MCF 10A (cell line): ENCODE data around the gene THOC3. TPM values are rescaled to one million over a fixed set of nuclear protein-coding genes. Genes with fewer than 3 reads are reported as not detected.
A peak's percentile ranks its signal among the peaks of the same experiment; 100 is the strongest.
"Not testable (repeated sequence)": the region's sequence is repeated elsewhere in the genome, so short reads cannot be mapped to it uniquely, and the experiment has no call there.

Experiments
- BruUV-seq: library from RNA; stranded (reverse); fragments of 400-500 nt; replicated peaks from 2 replicates; lab custom pipeline; 2021; lab: Mats Ljungman, UMichigan
- CTCF ChIA-PET: fragments of 300-600 bp; sonication (Branson Sonifier 250); formaldehyde crosslinking; extraction: SDS; loops from one replicate; lab custom pipeline; 2021; ENCODE audit warnings: antibody characterized with exemption, inconsistent platforms; lab: Yijun Ruan, JAX
- POLR2A ChIA-PET: fragments of 300-600, 350-650 bp; sonication (Branson Sonifier 250); formaldehyde crosslinking; extraction: SDS; loops from one replicate; lab custom pipeline; 2020; ENCODE audit warnings: antibody characterized with exemption, inconsistent platforms; lab: Yijun Ruan, JAX
- DNase-seq: peaks from one replicate; pipeline ENCODE4 v3.0.0-alpha.2; 2018; ENCODE audit not compliant: unreplicated experiment
- H3K27ac Mint-ChIP-seq: one replicate; pipeline ENCODE4 v1.8.0; 2022; ENCODE audit warnings: mild to moderate bottlenecking, low read depth, mixed read lengths; ENCODE audit not compliant: unreplicated experiment
- H3K27me3 Mint-ChIP-seq: one replicate; pipeline ENCODE4 v1.8.0; 2022; ENCODE audit warnings: mixed read lengths; ENCODE audit not compliant: insufficient read depth, unreplicated experiment
- H3K36me3 Mint-ChIP-seq: one replicate; pipeline ENCODE4 v1.8.0; 2022; ENCODE audit warnings: mild to moderate bottlenecking, moderate library complexity, mixed read lengths; ENCODE audit not compliant: insufficient read depth, unreplicated experiment
- H3K4me1 Mint-ChIP-seq: one replicate; pipeline ENCODE4 v1.8.0; 2022; ENCODE audit warnings: mixed read lengths; ENCODE audit not compliant: insufficient read depth, unreplicated experiment
- H3K4me3 Mint-ChIP-seq: one replicate; pipeline ENCODE4 v1.8.0; 2022; ENCODE audit warnings: mild to moderate bottlenecking, moderate library complexity, mixed read lengths; ENCODE audit not compliant: unreplicated experiment
- H3K9me3 Mint-ChIP-seq: one replicate; pipeline ENCODE4 v1.8.0; 2022; ENCODE audit warnings: mixed read lengths; ENCODE audit not compliant: unreplicated experiment
- intact Hi-C: fragments of 100-400 bp; cut with micrococcal nuclease; formaldehyde crosslinking; loops from 2 replicates; pipeline ENCODE4 v1.14.1; 2022
- total RNA-seq: library from RNA; stranded (reverse); gene quantifications from 2 replicates; pipeline ENCODE4 v1.2.3, GENCODE V29; 2022
- TF ChIP-seq, protein P1 (sequence below): fragments of 200-600 bp; IDR thresholded peaks from one replicate; pipeline ENCODE4 v1.8.0; 2022; ENCODE audit warnings: antibody characterized with exemption, mild to moderate bottlenecking; ENCODE audit not compliant: unreplicated experiment

The THOC3 gene
- total RNA-seq, 1 experiment from 2014 or later = 54.2 TPM

- H3K4me1 Mint-ChIP-seq = peaks cover 21% of the 10 kb centered on the region
- POLR2A ChIA-PET = no interaction called here
- intact Hi-C loops = no loop called here
- H3K27me3 Mint-ChIP-seq = no peaks in the 10 kb centered on the region
- no peak overlapping the region for H3K4me3 Mint-ChIP-seq
- TF ChIP-seq, protein P1, sequence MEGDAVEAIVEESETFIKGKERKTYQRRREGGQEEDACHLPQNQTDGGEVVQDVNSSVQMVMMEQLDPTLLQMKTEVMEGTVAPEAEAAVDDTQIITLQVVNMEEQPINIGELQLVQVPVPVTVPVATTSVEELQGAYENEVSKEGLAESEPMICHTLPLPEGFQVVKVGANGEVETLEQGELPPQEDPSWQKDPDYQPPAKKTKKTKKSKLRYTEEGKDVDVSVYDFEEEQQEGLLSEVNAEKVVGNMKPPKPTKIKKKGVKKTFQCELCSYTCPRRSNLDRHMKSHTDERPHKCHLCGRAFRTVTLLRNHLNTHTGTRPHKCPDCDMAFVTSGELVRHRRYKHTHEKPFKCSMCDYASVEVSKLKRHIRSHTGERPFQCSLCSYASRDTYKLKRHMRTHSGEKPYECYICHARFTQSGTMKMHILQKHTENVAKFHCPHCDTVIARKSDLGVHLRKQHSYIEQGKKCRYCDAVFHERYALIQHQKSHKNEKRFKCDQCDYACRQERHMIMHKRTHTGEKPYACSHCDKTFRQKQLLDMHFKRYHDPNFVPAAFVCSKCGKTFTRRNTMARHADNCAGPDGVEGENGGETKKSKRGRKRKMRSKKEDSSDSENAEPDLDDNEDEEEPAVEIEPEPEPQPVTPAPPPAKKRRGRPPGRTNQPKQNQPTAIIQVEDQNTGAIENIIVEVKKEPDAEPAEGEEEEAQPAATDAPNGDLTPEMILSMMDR = no peak
- H3K36me3 Mint-ChIP-seq = no peaks in the 10 kb centered on the region
- no peak overlapping the region for H3K27ac Mint-ChIP-seq
- CTCF ChIA-PET = interaction anchor here (1.2 kb wide), 1 partner anchor 18 kb away, joined by 3 read pairs; no protein-coding TSS in a partner anchor
- BruUV-seq = no TSS peak
- DNase-seq = peak; percentile 67
- no peaks in the 10 kb centered on the region for H3K9me3 Mint-ChIP-seq
These were observed 45.8 kb downstream of the THOC3 start for GRCh38 chr5:175922192-175922885.

DNA sequence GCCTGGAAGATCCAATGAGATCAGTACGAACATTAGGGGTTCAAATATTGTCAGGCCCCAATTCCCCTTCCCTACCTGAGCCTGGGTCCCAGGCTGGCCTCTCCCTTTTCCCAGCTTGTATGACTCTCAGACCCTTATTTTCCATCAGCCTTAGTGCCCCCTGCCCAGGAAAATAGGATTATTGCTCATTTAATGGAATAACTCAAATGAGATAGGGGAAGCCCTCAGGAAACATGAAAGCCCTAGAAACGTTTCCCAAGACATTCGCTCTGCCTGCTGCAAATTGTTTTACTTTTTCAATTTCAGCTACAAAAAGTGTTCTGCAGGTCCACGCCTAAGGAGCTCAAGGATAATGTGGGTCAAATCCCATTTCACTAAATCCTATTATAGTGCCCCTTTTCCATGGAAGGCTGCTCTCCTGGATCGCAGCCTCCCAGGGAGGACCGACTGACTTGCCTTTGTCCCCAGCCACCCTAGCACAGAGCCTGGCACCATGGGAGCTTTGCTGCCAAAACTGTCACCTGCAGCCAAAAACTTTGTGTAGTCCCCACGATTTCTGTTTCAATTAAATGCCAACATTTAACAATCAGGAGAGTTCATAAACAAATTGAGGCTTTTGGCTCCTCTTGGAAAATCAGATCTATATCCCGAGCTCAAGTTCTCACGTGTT lies 46.9 kb downstream of the THOC3 start:
- Mint-ChIP-seq H3K4me3 (no peak overlapping the region), H3K27ac (no peak overlapping the region), H3K4me1 (peaks cover 21% of the 10 kb centered on the region), H3K27me3 (no peaks in the 10 kb centered on the region), H3K9me3 (no peaks in the 10 kb centered on the region), H3K36me3 (no peaks in the 10 kb centered on the region)
- ChIA-PET CTCF (interaction anchor here (0.6 to 1.3 kb wide), 4 partner anchors 191 to 1152 kb away, joined by 3 read pairs; no protein-coding TSS in a partner anchor), POLR2A (no interaction called here)
- no peak for DNase-seq
- intact Hi-C loops = no loop called here
- no TSS peak for BruUV-seq
- TF ChIP-seq, protein P1 = no peak

DNA sequence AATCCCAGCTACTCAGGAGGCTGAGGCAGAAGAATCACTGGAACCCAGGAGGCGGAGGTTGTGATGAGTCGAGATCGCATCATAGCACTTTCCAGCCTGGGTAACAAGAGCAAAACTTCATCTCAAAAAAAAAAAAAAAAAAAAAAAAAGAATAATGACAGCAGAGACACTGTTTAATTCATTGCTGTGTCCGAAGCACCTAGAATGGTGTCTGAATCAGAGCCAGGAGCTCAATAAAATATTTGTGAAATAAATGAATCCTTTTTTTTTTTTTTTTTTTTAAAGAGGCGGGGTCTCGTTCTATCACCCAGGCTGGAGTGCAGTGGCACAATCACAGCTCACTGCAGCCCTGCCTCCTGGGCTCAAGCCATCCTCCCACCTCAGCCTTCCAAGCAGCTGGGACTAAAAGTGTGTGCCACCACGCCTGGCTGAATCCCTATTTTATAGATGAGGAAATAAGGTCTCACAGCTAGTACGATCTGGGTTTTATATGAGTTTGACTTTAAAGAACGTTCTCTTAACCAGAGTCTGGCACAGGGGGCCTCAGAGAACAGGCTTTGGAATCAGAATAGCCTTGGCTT lies 47.8 kb downstream of the THOC3 start:
- CTCF ChIA-PET = interaction anchor here (0.5 to 1.3 kb wide), 5 partner anchors 111 to 1152 kb away, joined by 3 read pairs; no protein-coding TSS in a partner anchor
- Mint-ChIP-seq H3K9me3 (no peaks in the 10 kb centered on the region), H3K36me3 (no peaks in the 10 kb centered on the region), H3K27ac (no peak overlapping the region), H3K27me3 (no peaks in the 10 kb centered on the region), H3K4me3 (no peak overlapping the region), H3K4me1 (peaks cover 21% of the 10 kb centered on the region)
- TF ChIP-seq, protein P1 = no peak
- no TSS peak for BruUV-seq
- peak; percentile 53 for DNase-seq
- POLR2A ChIA-PET = no interaction called here
- intact Hi-C loops = no loop called here

DNA sequence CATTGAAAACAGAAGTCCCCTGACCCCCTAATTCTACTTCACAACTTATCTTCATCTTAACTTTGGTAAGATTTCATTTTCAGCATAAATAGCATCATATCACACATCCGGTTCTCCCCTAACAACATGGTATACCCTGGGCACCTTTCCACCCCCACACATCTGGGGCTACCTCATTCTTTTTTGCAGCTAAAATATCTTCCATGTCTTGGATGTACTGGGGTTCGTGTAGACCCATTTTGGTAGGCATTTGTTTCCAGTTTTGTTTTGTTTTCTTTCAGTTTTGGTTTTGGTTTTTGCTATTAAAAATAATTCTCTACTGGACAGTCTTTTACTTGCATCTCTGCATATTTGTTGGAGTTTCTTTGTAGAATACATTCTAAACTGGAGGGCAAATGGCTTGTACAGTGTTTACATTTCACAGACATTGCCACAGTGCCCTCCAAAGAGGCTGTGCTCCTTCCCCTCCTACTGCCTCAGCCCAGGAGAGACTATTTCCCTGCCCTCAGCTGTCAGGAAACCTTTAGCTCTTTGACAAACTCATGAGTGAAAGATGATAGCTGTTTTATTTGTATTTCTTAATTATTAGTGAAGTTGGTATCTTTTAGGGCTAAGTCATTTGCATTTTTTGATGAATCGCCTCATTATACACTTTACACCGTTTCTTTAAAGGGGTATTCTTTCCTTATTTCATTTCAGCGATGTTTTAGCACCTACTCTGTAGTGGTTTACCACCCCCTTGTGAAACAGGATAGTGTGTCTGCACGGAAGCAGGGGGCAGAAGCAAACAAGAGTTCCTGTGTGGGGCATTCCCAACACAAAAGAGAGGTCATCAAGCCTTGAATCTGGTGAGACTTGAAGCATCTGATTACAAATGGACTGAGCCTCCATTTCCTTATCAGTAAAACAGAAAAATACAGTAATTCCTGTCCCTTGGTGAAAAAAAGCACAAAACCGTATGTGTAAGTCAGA lies 52.8 kb downstream of the THOC3 start:
- H3K36me3 Mint-ChIP-seq, H3K27me3 Mint-ChIP-seq, intact Hi-C loops, H3K4me3 Mint-ChIP-seq, H3K4me1 Mint-ChIP-seq, POLR2A ChIA-PET, DNase-seq, H3K9me3 Mint-ChIP-seq: not testable (repeated sequence)
- peak overlapping the region; percentile 36 for H3K27ac Mint-ChIP-seq
- CTCF ChIA-PET = interaction anchor here (0.6 kb wide), 1 partner anchor 106 kb away, joined by 3 read pairs; no protein-coding TSS in a partner anchor
- TSS peak; percentile 16 for BruUV-seq

DNA sequence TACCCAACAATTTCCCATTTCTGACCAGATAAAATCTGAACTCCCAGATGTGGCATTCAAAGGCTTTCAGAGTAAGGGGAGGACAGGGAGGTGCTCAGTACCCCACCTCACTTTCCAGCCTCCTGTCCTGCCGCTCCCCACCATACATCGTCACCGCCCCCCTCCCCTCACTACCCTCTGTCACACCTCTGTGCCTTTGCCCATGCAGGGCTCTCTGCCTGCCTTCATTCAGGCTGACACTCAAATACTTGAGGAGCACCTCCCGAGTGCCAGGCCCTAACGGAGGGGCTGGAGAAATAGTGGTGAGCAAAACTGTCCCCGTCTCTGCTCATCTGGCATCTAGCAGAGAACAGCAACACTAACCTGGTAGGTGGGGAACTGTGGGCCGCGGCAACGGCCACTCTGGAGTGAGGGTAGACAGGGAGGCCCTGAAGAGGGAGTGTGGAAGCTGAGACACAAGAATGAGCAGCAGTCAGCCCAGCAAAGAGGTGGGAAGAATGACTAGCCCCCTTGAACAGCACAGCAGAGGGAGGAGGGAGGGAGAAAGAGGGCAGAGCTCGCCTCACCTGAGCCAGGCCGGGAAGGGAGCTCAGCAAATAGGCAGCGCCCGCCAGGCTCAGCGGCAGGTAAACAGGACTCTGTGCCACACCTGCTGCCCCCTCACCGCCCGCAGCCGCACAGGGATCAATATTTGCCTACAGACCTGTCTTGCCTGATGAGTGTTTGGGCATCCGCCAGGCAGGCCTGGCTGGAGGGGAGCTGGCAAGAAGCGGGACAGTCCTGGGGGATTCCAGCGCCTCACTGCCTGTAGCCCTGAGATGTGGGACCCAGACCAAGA lies 54.1 kb downstream of the THOC3 start:
- H3K9me3 Mint-ChIP-seq, DNase-seq, H3K27me3 Mint-ChIP-seq, intact Hi-C loops, BruUV-seq, POLR2A ChIA-PET, CTCF ChIA-PET, H3K4me3 Mint-ChIP-seq, H3K27ac Mint-ChIP-seq, H3K36me3 Mint-ChIP-seq, H3K4me1 Mint-ChIP-seq: not testable (repeated sequence)
